ENCODE results near the gene GORASP1.

DNA sequence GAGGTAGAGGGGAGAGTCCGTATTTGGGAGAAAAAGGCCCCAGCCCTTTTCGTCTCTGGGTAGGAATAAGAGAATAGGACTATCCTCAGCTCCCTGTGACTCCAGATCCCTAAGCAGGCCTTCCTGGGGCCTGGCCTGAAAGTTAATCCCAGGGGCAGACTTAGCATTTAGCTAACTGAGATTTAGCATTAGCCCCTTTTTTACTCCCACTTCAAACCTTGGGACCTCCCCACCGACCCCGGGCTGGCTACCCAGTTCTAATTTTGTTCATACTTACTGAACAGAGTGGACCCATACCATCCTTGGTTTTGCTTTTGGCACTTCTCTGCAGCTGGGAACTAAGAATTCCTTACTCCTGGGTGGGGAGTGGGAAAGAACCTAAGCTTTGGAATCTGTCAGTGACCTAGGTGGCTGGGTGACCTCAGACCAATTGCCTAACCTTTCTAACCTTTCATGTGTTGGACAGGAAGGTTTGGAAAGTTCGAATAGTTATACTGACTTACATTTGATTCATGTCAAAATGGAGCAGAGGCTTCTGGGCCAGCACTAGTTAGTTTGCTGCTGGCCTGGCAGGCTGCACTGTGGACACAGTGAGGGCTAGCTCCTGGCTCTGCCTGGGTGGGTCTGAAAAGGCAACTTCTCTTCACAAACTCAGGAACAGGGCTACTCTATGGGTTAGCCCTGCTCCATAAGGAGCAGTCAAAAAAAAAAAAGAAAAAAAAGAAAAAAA, 11.7 kb upstream of the GORASP1 start:
- TF ChIP-seq, protein P1, sequence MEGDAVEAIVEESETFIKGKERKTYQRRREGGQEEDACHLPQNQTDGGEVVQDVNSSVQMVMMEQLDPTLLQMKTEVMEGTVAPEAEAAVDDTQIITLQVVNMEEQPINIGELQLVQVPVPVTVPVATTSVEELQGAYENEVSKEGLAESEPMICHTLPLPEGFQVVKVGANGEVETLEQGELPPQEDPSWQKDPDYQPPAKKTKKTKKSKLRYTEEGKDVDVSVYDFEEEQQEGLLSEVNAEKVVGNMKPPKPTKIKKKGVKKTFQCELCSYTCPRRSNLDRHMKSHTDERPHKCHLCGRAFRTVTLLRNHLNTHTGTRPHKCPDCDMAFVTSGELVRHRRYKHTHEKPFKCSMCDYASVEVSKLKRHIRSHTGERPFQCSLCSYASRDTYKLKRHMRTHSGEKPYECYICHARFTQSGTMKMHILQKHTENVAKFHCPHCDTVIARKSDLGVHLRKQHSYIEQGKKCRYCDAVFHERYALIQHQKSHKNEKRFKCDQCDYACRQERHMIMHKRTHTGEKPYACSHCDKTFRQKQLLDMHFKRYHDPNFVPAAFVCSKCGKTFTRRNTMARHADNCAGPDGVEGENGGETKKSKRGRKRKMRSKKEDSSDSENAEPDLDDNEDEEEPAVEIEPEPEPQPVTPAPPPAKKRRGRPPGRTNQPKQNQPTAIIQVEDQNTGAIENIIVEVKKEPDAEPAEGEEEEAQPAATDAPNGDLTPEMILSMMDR (IDR thresholded peaks at IDR 0.05) = no peak
- TF ChIP-seq POLR2A (IDR thresholded peaks at IDR 0.05) = no peak

All from adrenal gland (tissue), 5 donors.